K562 (cell line): ENCODE data around the gene SLC5A11. TPM values are rescaled to one million over a fixed set of nuclear protein-coding genes. Genes with fewer than 3 reads are reported as not detected.

Source experiments
- ARID1B ChIP-seq: fragments of 450-650 bp; IDR thresholded peaks from 2 replicates; pipeline ENCODE4 v1.6.1; 2016; ENCODE audit warnings: antibody characterized with exemption, mild to moderate bottlenecking, inconsistent platforms
- ATF7 ChIP-seq: fragments of 450-650 bp; IDR thresholded peaks from 2 replicates; pipeline ENCODE4 v1.7.1; 2014; ENCODE audit warnings: mild to moderate bottlenecking, moderate library complexity
- COPS2 ChIP-seq: fragments of 450-650 bp; conservative IDR thresholded peaks from 2 replicates; pipeline ENCODE4 v1.6.1; 2016; ENCODE audit warnings: mild to moderate bottlenecking, moderate library complexity
- E2F3 ChIP-seq: fragments of 250-450 bp; sonication (Bioruptor Pico); IDR thresholded peaks from 2 replicates; pipeline ENCODE4 v1.4.0; 2020; ENCODE audit warnings: mild to moderate bottlenecking
- ELF2 ChIP-seq: fragments of 250-450 bp; sonication (Bioruptor Pico); IDR thresholded peaks from 2 replicates; pipeline ENCODE4 v1.5.0; 2021; ENCODE audit warnings: mild to moderate bottlenecking
- IRF1 ChIP-seq: sonication (generic); formaldehyde crosslinking; IDR thresholded peaks from 2 replicates; pipeline ENCODE4 v1.8.0; 2022; ENCODE audit warnings: missing genetic modification reagents, mild to moderate bottlenecking, borderline replicate concordance
- KDM5B ChIP-seq: fragments of 200-600 bp; sonication (generic); IDR thresholded peaks from 2 replicates; pipeline ENCODE4 v1.6.1; 2012; ENCODE audit warnings: low read depth, mild to moderate bottlenecking, moderate library complexity, low read length, control low read depth, inconsistent platforms; ENCODE audit not compliant: insufficient replicate concordance
- MED1 ChIP-seq: sonication (generic); formaldehyde crosslinking; IDR thresholded peaks from 2 replicates; pipeline ENCODE4 v1.8.1; 2023; ENCODE audit warnings: missing genetic modification reagents, borderline replicate concordance
- MYNN ChIP-seq, 2 experiments: sonication (generic); formaldehyde crosslinking in 1 of 2; IDR thresholded peaks; 2 replicates each; pipeline versions ENCODE4 v1.5.0 to v1.6.1; 2016 to 2020; ENCODE audit warnings: antibody characterized with exemption in 1 of 2, missing genetic modification reagents in 1 of 2
- RAD21 ChIP-seq, 2 experiments: fragments of 250-450 bp in 1 of 2; fragments of 450-650 bp in 1 of 2; sonication (Bioruptor Pico) in 1 of 2; formaldehyde crosslinking in 1 of 2; IDR thresholded peaks in 1 of 2; conservative IDR thresholded peaks in 1 of 2; 2 replicates each; pipeline versions ENCODE4 v1.4.0 to v1.8.0; 2020 to 2022; ENCODE audit warnings: mild to moderate bottlenecking in 2 of 2, moderate library complexity in 1 of 2
- RAD51 ChIP-seq: fragments of 450-650 bp; IDR thresholded peaks from 2 replicates; pipeline ENCODE4 v1.7.1; 2016; ENCODE audit warnings: low read depth, mild to moderate bottlenecking, borderline replicate concordance
- RBFOX2 ChIP-seq: fragments of 200-400 bp; formaldehyde crosslinking; IDR thresholded peaks from 2 replicates; pipeline ENCODE4 v1.6.1; 2017; ENCODE audit warnings: low read depth, mild to moderate bottlenecking, low read length, moderate library complexity
- RBM34 ChIP-seq: fragments of 200-400 bp; formaldehyde crosslinking; IDR thresholded peaks from 2 replicates; pipeline ENCODE4 v1.6.1; 2018; ENCODE audit warnings: low read length, borderline replicate concordance; ENCODE audit not compliant: insufficient read depth
- SAFB2 ChIP-seq: fragments of 200-400 bp; formaldehyde crosslinking; IDR thresholded peaks from 2 replicates; pipeline ENCODE4 v1.6.1; 2018; ENCODE audit warnings: borderline replicate concordance, low read length, low read depth, moderate library complexity; ENCODE audit not compliant: severe bottlenecking
- ZBTB8A ChIP-seq: fragments of 450-650 bp; IDR thresholded peaks from 2 replicates; pipeline ENCODE4 v1.6.1; 2018; ENCODE audit warnings: mild to moderate bottlenecking, moderate library complexity; ENCODE audit not compliant: partially characterized antibody
- ZEB2 ChIP-seq: fragments of 450-650 bp; IDR thresholded peaks from 2 replicates; pipeline ENCODE4 v1.6.1; 2016
- ZNF212 ChIP-seq: fragments of 450-650 bp; formaldehyde crosslinking; IDR thresholded peaks from 2 replicates; pipeline ENCODE4 v1.4.0; 2020; ENCODE audit warnings: mild to moderate bottlenecking
- ZNF384 ChIP-seq: IDR thresholded peaks from 2 replicates; pipeline ENCODE4 v1.6.1; 2012; ENCODE audit warnings: low read depth, low read length, improper control_type of control experiment
- ZNF408 ChIP-seq: fragments of 250-450 bp; sonication (Bioruptor Pico); IDR thresholded peaks from 2 replicates; pipeline ENCODE4 v1.4.0; 2020; ENCODE audit warnings: low read depth, mild to moderate bottlenecking, moderate library complexity
- ZNF511 ChIP-seq: sonication (generic); formaldehyde crosslinking; IDR thresholded peaks from 2 replicates; pipeline ENCODE4 v1.8.0; 2022; ENCODE audit warnings: mild to moderate bottlenecking, missing genetic modification reagents
- polyA plus RNA-seq, 8 experiments: library from polyadenylated mRNA; depleted of rRNA in 4 of 8; stranded (reverse) in 5 of 8; unstranded in 3 of 8; fragments of >200 nt; fragmentation: Nextera tagmentation in 2 of 8; fragmentation: Illumina TruSeq in 1 of 8; extraction: Ambion mirVana in 2 of 8; extraction: Trizol in 1 of 8; gene quantifications; 2 replicates each; pipeline versions ENCODE4 v1.2.1 to v1.2.3, GENCODE V29; 2011 to 2014; ENCODE audit warnings: inconsistent platforms in 1 of 8, missing spikeins in 1 of 8
- total RNA-seq, 7 experiments: library from RNA; depleted of rRNA in 6 of 7; stranded (reverse); fragments of >200 nt in 6 of 7; fragmentation: Illumina TruSeq in 2 of 7; extraction: Trizol in 2 of 7; gene quantifications; 2 replicates each; pipeline versions ENCODE4 v1.2.1 to v1.2.3, GENCODE V29; 2011 to 2021; ENCODE audit warnings: low replicate concordance in 1 of 7

SLC5A11 gene
- total and polyA plus RNA-seq, 9 of the 15 experiments (the other 6 are each of a cell fraction or from before 2014, with no cell fraction given) = 0.04 to 0.25 (median 0.11) TPM; not detected in 3

- peak in 1 of 2 experiments; percentile 23; a peak in 1 of 4 replicates for TF ChIP-seq RAD21 (CRISPR knock-in tag; conservative IDR thresholded peaks at IDR 0.05 in 1 of 2, IDR thresholded peaks at IDR 0.05 in 1 of 2)
- TF ChIP-seq KDM5B = peak; percentile 32
- TF ChIP-seq IRF1 (CRISPR knock-in tag) = no peak
- peak; percentile 83 for TF ChIP-seq ATF7
- no peak for TF ChIP-seq ZBTB8A
- TF ChIP-seq SAFB2 = no peak
- TF ChIP-seq ZNF511 (CRISPR knock-in tag) = no peak
- TF ChIP-seq ZEB2 = peak; percentile 78; the same call in 1 of the 2 replicates
- no peak for TF ChIP-seq ZNF408 (CRISPR knock-in tag)
- no peak for TF ChIP-seq RBM34
- peak; percentile 89 for TF ChIP-seq ZNF384
- peak; percentile 73; the same call in 1 of the 2 replicates for TF ChIP-seq MYNN (IDR thresholded peaks at IDR 0.05)
- no peak for TF ChIP-seq MYNN (CRISPR knock-in tag; IDR thresholded peaks at IDR 0.05)
- no peak for TF ChIP-seq ELF2 (CRISPR knock-in tag)
- no peak for TF ChIP-seq ZNF212 (CRISPR knock-in tag)
- no peak for TF ChIP-seq COPS2
- TF ChIP-seq E2F3 (CRISPR knock-in tag) = no peak
- no peak for TF ChIP-seq RBFOX2
- no peak for TF ChIP-seq RAD51
- TF ChIP-seq ARID1B = peak; percentile 99
- no peak for TF ChIP-seq MED1
These were observed 7.1 kb upstream of the SLC5A11 start (continued) for GRCh38 chr16:24838554-24839266.
